Measurements from ENCODE around the gene CISD2. TPM values are rescaled to one million over a fixed set of nuclear protein-coding genes. Genes with fewer than 3 reads are reported as not detected.
"Not testable (repeated sequence)": the region's sequence is repeated elsewhere in the genome, so short reads cannot be mapped to it uniquely, and the experiment has no call there.

CISD2 gene
- total RNA-seq, 5 donors from 2014 or later (not counting 1 experiment from before 2014, with no cell fraction given): 12.2 to 14.2 (median 13.1) TPM

DNA sequence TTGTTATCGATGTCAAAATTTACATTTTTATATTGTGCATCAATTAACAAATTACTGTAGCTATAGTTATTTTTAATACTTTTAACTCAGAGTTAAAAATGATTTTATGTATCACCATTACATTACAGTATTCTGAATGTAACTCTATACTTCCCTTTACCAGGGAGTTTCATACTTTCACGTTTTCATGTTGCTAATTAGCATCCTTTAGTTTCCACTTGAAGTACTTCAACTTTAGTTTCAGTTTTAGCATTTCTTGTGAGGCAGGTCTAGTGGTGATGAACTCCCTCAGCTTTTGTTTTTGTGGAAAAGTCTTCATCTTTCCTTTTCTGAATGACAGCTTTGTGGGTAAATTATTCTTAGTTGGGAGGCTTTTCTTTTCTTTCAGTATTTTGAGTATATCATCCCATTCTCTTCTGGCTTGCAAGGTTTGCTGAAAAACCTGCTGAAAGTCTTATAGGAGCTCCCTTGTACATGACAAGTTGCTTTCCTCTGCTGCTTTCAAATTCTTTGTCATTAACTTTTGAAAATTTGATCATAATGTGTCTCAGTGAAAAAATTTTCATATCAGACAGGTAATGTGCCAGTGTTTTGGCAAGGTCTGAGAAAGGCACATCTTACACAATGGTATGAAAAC lies 9.8 kb upstream of the CISD2 start:
- ChIA-PET POLR2A (interaction anchor here in 1 of 2 donors (0.6 kb wide), 1 partner anchor 67 kb away, joined by 3 read pairs; no protein-coding TSS in a partner anchor), CTCF (interaction anchor here in 1 of 2 donors (0.5 to 0.6 kb wide), 2 partner anchors 26 to 428 kb away, joined by 3 read pairs; no protein-coding TSS in a partner anchor)
- Mint-ChIP-seq H3K36me3 (peaks cover 25% of the 10 kb centered on the region), H3K4me1 (peaks cover 0 to 2% (median 0%) of the 10 kb centered on the region in 3 donors), H3K4me3 (no peak overlapping the region), H3K27ac (no peak overlapping the region), H3K9me3 (peaks cover 14 to 19% (median 15%) of the 10 kb centered on the region in 3 donors), H3K27me3 (no peaks in the 10 kb centered on the region)
- no CpG with 5 or more reads among the region's 2 CpGs for WGBS (ENCODE audit: insufficient coverage)
- H3K4me1 ChIP-seq (ENCODE audit: control insufficient read depth in 1 of 2, extremely low read depth in 1 of 2, insufficient read depth in 2 of 2, low read length in 2 of 2): no peaks in the 10 kb centered on the region
- no peak overlapping the region for H3K27ac ChIP-seq (ENCODE audit: low read length)
- no peak overlapping the region for H3K4me3 ChIP-seq (ENCODE audit: control insufficient read depth in 1 of 2, extremely low read depth in 1 of 2, low read length in 1 of 2)
- H3K9me3 ChIP-seq: peaks cover 10% of the 10 kb centered on the region
- no peaks in the 10 kb centered on the region for H3K36me3 ChIP-seq (ENCODE audit: control insufficient read depth in 2 of 2, extremely low read depth in 1 of 2, insufficient read depth in 1 of 2, low read length in 1 of 2)
- no peak for DNase-seq
- H3K27me3 ChIP-seq (replicated peaks in 1 of 2; ENCODE audit: control insufficient read depth in 2 of 2, extremely low read depth in 1 of 2, insufficient read depth in 2 of 2, low read length in 1 of 2): no peaks in the 10 kb centered on the region
- ATAC-seq (replicated peaks in 1 of 4): no peak

DNA sequence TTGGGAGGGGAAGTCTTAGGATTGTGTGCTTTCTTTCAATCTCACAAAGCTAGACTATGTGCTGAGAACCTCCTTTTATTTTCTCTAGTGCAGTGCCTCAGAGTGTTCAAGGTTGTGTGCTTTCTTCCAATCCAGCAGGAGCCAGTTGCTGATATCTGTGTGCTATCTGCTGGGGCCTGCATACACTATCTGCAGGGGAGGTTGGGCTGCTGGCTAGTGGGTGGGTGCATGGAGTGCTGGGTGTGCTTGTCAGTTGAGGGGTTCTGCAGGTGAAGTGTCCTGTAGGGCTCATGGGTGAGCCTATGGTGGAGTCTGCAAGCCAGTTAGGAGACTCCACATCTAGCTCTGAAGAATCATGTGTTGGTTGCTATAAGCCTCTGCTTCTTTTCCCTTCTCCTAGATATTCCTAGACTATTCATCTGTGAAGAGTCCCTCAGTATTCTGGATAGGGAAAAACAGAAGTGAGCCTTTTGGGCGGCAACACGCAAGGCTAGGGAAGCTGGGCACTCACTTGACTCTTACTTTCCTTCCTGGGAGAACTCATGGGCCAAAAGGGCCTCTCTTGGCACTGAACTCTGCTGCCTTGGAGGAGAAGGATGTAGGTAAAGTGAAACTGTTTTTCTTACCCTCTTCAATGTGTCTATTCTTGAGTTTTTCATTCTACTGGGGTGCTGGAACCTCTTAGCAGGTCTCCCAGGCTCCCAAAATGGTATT lies 8.0 kb upstream of the CISD2 start:
- H3K4me3 Mint-ChIP-seq: no peak overlapping the region
- WGBS (ENCODE audit: insufficient coverage): no CpG with 5 or more reads among the region's 2 CpGs
- H3K4me1 Mint-ChIP-seq: peaks cover 14 to 18% (median 16%) of the 10 kb centered on the region in 3 donors
- H3K4me3 ChIP-seq (ENCODE audit: control insufficient read depth in 1 of 2, extremely low read depth in 1 of 2, low read length in 1 of 2): no peak overlapping the region
- ChIA-PET CTCF (interaction anchor here in 1 of 2 donors (0.6 kb wide), 1 partner anchor 430 kb away, joined by 4 read pairs; no protein-coding TSS in a partner anchor), POLR2A (interaction anchor here in 1 of 2 donors (0.5 to 0.6 kb wide), 2 partner anchors 28 to 49 kb away, joined by 3 read pairs; no protein-coding TSS in a partner anchor)
- peaks cover 10% of the 10 kb centered on the region for H3K9me3 ChIP-seq
- H3K27ac ChIP-seq (ENCODE audit: low read length): no peak overlapping the region
- ATAC-seq (replicated peaks in 1 of 4): no peak
- no peaks in the 10 kb centered on the region for H3K27me3 Mint-ChIP-seq
- no peaks in the 10 kb centered on the region for H3K27me3 ChIP-seq (replicated peaks in 1 of 2; ENCODE audit: control insufficient read depth in 2 of 2, extremely low read depth in 1 of 2, insufficient read depth in 2 of 2, low read length in 1 of 2)
- no peaks in the 10 kb centered on the region for H3K36me3 ChIP-seq (ENCODE audit: control insufficient read depth in 2 of 2, extremely low read depth in 1 of 2, insufficient read depth in 1 of 2, low read length in 1 of 2)
- no peak overlapping the region for H3K27ac Mint-ChIP-seq
- no peak for DNase-seq
- H3K9me3 Mint-ChIP-seq: peaks cover 14 to 19% (median 15%) of the 10 kb centered on the region in 3 donors
- peaks cover 0 to 6% of the 10 kb centered on the region in 2 experiments for H3K4me1 ChIP-seq (ENCODE audit: control insufficient read depth in 1 of 2, extremely low read depth in 1 of 2, insufficient read depth in 2 of 2, low read length in 2 of 2)
- peaks cover 25% of the 10 kb centered on the region for H3K36me3 Mint-ChIP-seq

DNA sequence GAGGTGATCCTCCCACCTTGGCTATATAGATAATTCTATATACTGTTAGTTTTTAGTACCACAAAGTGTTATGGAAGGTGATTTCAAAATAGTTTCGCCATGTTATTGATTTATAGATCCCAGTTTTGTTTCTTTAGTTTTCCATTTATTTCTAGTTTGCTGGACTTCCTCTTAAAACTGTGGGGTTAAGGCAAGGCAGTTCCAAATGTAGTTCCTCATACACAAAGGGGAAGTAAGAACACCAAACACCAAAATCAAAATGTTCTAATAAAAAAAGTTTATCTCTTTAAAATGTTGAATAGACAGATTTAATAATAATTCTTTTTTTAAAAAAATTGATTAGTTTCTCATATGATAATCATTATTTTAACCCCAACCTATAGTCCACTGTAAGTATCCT lies 6.8 kb upstream of the CISD2 start:
- CTCF ChIA-PET: no interaction called here

DNA sequence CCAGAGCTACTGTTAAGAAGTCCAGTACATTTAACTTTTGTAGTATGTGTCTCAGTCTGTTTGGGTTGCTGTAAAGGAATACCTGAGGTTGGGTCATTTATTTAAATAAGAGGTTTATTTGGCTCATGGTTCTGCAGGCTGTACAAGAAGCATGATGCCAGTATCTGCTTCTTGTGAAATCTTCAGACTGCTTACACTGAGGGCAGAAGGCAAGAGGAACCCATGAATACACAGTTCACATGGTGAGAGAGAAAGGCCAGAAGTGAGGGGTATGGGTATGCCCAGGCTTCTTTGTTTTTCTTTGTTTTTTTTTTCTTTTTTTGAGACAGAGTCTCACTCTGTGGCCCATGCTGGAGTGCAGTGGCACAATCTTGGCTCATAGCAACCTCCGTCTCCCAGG lies 6.0 kb upstream of the CISD2 start:
- no peaks in the 10 kb centered on the region for H3K27me3 Mint-ChIP-seq
- ATAC-seq (replicated peaks in 1 of 4) (no peak), DNase-seq (no peak)
- no CpG with 5 or more reads among the region's 1 CpG for WGBS (ENCODE audit: insufficient coverage)
- Histone ChIP-seq H3K27me3 (replicated peaks in 1 of 2; ENCODE audit: control insufficient read depth in 2 of 2, extremely low read depth in 1 of 2, insufficient read depth in 2 of 2, low read length in 1 of 2) (no peaks in the 10 kb centered on the region), H3K9me3 (peaks cover 8% of the 10 kb centered on the region), H3K4me3 (ENCODE audit: control insufficient read depth in 1 of 2, extremely low read depth in 1 of 2, low read length in 1 of 2) (no peak overlapping the region), H3K36me3 (ENCODE audit: control insufficient read depth in 2 of 2, extremely low read depth in 1 of 2, insufficient read depth in 1 of 2, low read length in 1 of 2) (no peaks in the 10 kb centered on the region), H3K4me1 (ENCODE audit: control insufficient read depth in 1 of 2, extremely low read depth in 1 of 2, insufficient read depth in 2 of 2, low read length in 2 of 2) (peaks cover 4 to 26% of the 10 kb centered on the region in 2 experiments), H3K27ac (ENCODE audit: low read length) (no peak overlapping the region)
- ChIA-PET POLR2A (no interaction called here), CTCF (interaction anchor here in 1 of 2 donors (0.6 kb wide), 1 partner anchor 11 kb away, joined by 3 read pairs; no protein-coding TSS in a partner anchor)
- peaks cover 26 to 35% (median 33%) of the 10 kb centered on the region in 3 donors for H3K4me1 Mint-ChIP-seq
- peaks cover 25% of the 10 kb centered on the region for H3K36me3 Mint-ChIP-seq
- no peak overlapping the region for H3K4me3 Mint-ChIP-seq
- H3K9me3 Mint-ChIP-seq: peaks cover 14 to 19% (median 15%) of the 10 kb centered on the region in 3 donors
- H3K27ac Mint-ChIP-seq: no peak overlapping the region

More for the DNA sequence above, 6.8 kb upstream of the CISD2 start:
- DNase-seq (no peak), ATAC-seq (replicated peaks in 1 of 4) (no peak)
- no peak overlapping the region for H3K4me3 Mint-ChIP-seq
- peaks cover 14 to 19% (median 15%) of the 10 kb centered on the region in 3 donors for H3K9me3 Mint-ChIP-seq
- peaks cover 0 to 18% of the 10 kb centered on the region in 2 experiments for H3K4me1 ChIP-seq (ENCODE audit: control insufficient read depth in 1 of 2, extremely low read depth in 1 of 2, insufficient read depth in 2 of 2, low read length in 2 of 2)
- H3K27me3 Mint-ChIP-seq: no peaks in the 10 kb centered on the region
- H3K36me3 ChIP-seq (ENCODE audit: control insufficient read depth in 2 of 2, extremely low read depth in 1 of 2, insufficient read depth in 1 of 2, low read length in 1 of 2): no peaks in the 10 kb centered on the region
- peaks cover 26 to 28% (median 26%) of the 10 kb centered on the region in 3 donors for H3K4me1 Mint-ChIP-seq
- no CpG with 5 or more reads among the region's 1 CpG for WGBS (ENCODE audit: insufficient coverage)
- POLR2A ChIA-PET: no interaction called here
- no peak overlapping the region for H3K27ac Mint-ChIP-seq
- H3K4me3 ChIP-seq (ENCODE audit: control insufficient read depth in 1 of 2, extremely low read depth in 1 of 2, low read length in 1 of 2): no peak overlapping the region
- peaks cover 10% of the 10 kb centered on the region for H3K9me3 ChIP-seq
- H3K27me3 ChIP-seq (replicated peaks in 1 of 2; ENCODE audit: control insufficient read depth in 2 of 2, extremely low read depth in 1 of 2, insufficient read depth in 2 of 2, low read length in 1 of 2): no peaks in the 10 kb centered on the region
- peaks cover 25% of the 10 kb centered on the region for H3K36me3 Mint-ChIP-seq
- no peak overlapping the region for H3K27ac ChIP-seq (ENCODE audit: low read length)

DNA sequence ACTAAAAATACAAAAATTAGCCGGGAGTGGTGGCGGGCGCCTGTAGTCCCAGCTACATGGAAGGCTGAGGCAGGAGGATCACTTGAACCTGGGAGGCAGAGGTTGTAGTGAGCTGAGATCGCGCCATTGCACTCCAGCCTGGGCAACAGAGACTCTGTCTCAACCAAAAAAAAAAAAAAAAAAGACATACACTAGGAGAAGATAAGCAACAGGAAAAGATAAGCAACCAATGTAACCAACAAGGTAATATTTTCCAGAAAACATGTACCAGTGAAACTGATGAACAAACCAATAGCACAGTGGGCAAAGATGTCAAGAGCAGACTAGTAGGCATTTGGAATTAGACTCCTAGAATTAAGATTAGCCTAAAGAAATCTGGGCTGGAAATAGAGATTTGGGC lies 3.5 kb upstream of the CISD2 start:
- not testable (repeated sequence) for DNase-seq; ATAC-seq (replicated peaks in 1 of 4); H3K27me3 Mint-ChIP-seq; H3K27ac ChIP-seq (ENCODE audit: low read length); H3K4me3 ChIP-seq (ENCODE audit: control insufficient read depth in 1 of 2, extremely low read depth in 1 of 2, low read length in 1 of 2); H3K4me3 Mint-ChIP-seq; H3K36me3 ChIP-seq (ENCODE audit: control insufficient read depth in 2 of 2, extremely low read depth in 1 of 2, insufficient read depth in 1 of 2, low read length in 1 of 2); H3K9me3 ChIP-seq; H3K9me3 Mint-ChIP-seq; H3K27me3 ChIP-seq (replicated peaks in 1 of 2; ENCODE audit: control insufficient read depth in 2 of 2, extremely low read depth in 1 of 2, insufficient read depth in 2 of 2, low read length in 1 of 2)
- Mint-ChIP-seq H3K36me3 (peaks cover 11% of the 10 kb centered on the region), H3K4me1 (peaks cover 33 to 53% (median 51%) of the 10 kb centered on the region in 3 donors), H3K27ac (peak overlapping the region in 1 of 2 donors; percentile 12)
- CTCF ChIA-PET: interaction anchor here in 1 of 2 donors (0.7 kb wide), 1 partner anchor 62 kb away, joined by 3 read pairs; no protein-coding TSS in a partner anchor
- peaks cover 12 to 32% of the 10 kb centered on the region in 2 experiments for H3K4me1 ChIP-seq (ENCODE audit: control insufficient read depth in 1 of 2, extremely low read depth in 1 of 2, insufficient read depth in 2 of 2, low read length in 2 of 2)
- no CpG with 5 or more reads among the region's 5 CpGs for WGBS (ENCODE audit: insufficient coverage)
- POLR2A ChIA-PET: interaction anchor here (0.5 to 0.7 kb wide), 2 partner anchors 27 to 33 kb away, joined by 8 to 11 read pairs; no protein-coding TSS in a partner anchor
